OCI-LY7 (cell line): ENCODE results near the gene ST8SIA5. TPM values are rescaled to one million over a fixed set of nuclear protein-coding genes. Genes with fewer than 3 reads are reported as not detected.

ENCODE experiments used
- BruUV-seq: library from RNA; stranded (reverse); fragments of 400-500 nt; replicated peaks from 2 replicates; lab custom pipeline; 2021; lab: Mats Ljungman, UMichigan
- CTCF ChIA-PET: fragments of 300-600 bp; sonication (Branson Sonifier 250); formaldehyde crosslinking; loops from one replicate; lab custom pipeline; 2022; ENCODE audit warnings: antibody characterized with exemption; ENCODE audit not compliant: unreplicated experiment; lab: Charles Lee
- POLR2A ChIA-PET: fragments of 300-600 bp; sonication (Branson Sonifier 250); formaldehyde crosslinking; loops from one replicate; lab custom pipeline; 2022; ENCODE audit warnings: antibody characterized with exemption; lab: Charles Lee
- DNase-seq: peaks from one replicate; pipeline ENCODE4 v3.0.0-alpha.2; 2015; ENCODE audit warnings: low spot score
- H2AFZ ChIP-seq: fragments of 200-600 bp; sonication (generic), shearing (Covaris generic); 2 replicates; pipeline ENCODE4 v1.6.1; 2014; ENCODE audit warnings: mild to moderate bottlenecking, antibody characterized with exemption, low read length, moderate library complexity
- H3K27ac ChIP-seq: fragments of 200-600 bp; sonication (generic); 2 replicates; pipeline ENCODE4 v1.5.1; 2014; ENCODE audit warnings: mixed run types, low read depth, mild to moderate bottlenecking, moderate library complexity, low read length, inconsistent platforms; ENCODE audit not compliant: poor library complexity, severe bottlenecking
- H3K36me3 ChIP-seq: fragments of 200-600 bp; sonication (generic); 2 replicates; pipeline ENCODE4 v1.6.1; 2014; ENCODE audit warnings: mild to moderate bottlenecking, antibody characterized with exemption, low read length, moderate library complexity, mixed read lengths; ENCODE audit not compliant: insufficient read depth
- H3K4me1 ChIP-seq: fragments of 200-600 bp; sonication (generic); 2 replicates; pipeline ENCODE4 v1.5.1; 2014; ENCODE audit warnings: mild to moderate bottlenecking, low read length; ENCODE audit not compliant: insufficient read depth, poor library complexity, severe bottlenecking
- H3K4me2 ChIP-seq: fragments of 200-600 bp; sonication (generic); 2 replicates; pipeline ENCODE4 v1.6.1; 2014; ENCODE audit warnings: mild to moderate bottlenecking, low read length
- H3K4me3 ChIP-seq: fragments of 200-600 bp; sonication (generic); 2 replicates; pipeline ENCODE4 v1.5.1; 2014; ENCODE audit warnings: mild to moderate bottlenecking, low read depth, low read length; ENCODE audit not compliant: poor library complexity, severe bottlenecking
- H3K79me2 ChIP-seq: fragments of 200-600 bp; sonication (generic); 2 replicates; pipeline ENCODE4 v1.6.1; 2016; ENCODE audit warnings: low read depth, mild to moderate bottlenecking, low read length, moderate library complexity, mixed read lengths; ENCODE audit not compliant: insufficient read depth
- H3K9me2 ChIP-seq: fragments of 200-600 bp; sonication (generic); 2 replicates; pipeline ENCODE4 v1.6.1; 2016; ENCODE audit warnings: mild to moderate bottlenecking, low read length, mixed read lengths; ENCODE audit not compliant: insufficient read depth
- H3K9me3 ChIP-seq: fragments of 200-600 bp; sonication (generic); 2 replicates; pipeline ENCODE4 v1.6.1; 2014; ENCODE audit warnings: mild to moderate bottlenecking, mixed run types, low read length, mixed read lengths
- H4K20me1 ChIP-seq: fragments of 200-600 bp; sonication (generic); 2 replicates; pipeline ENCODE4 v1.6.1; 2014; ENCODE audit warnings: mild to moderate bottlenecking, antibody characterized with exemption, low read length, moderate library complexity, mixed read lengths; ENCODE audit not compliant: insufficient read depth
- CTCF ChIP-seq: fragments of 200-600 bp; sonication (generic); conservative IDR thresholded peaks from 2 replicates; pipeline ENCODE4 v1.5.1; 2014; ENCODE audit warnings: mild to moderate bottlenecking, antibody characterized with exemption, low read length, moderate library complexity, mixed read lengths
- EZH2phosphoT487 ChIP-seq: fragments of 200-600 bp; sonication (generic); IDR thresholded peaks from 2 replicates; pipeline ENCODE4 v1.6.1; 2018; ENCODE audit warnings: low read depth, borderline replicate concordance, mild to moderate bottlenecking, mixed run types, antibody characterized with exemption, low read length, moderate library complexity, mixed read lengths
- intact Hi-C: fragments of 100-400 bp; cut with micrococcal nuclease; formaldehyde crosslinking; loops from one replicate; pipeline ENCODE4 v1.10.0; 2022; ENCODE audit not compliant: unreplicated experiment
- total RNA-seq, 2 experiments: library from RNA; depleted of rRNA in 1 of 2; stranded (reverse); fragments of >200 nt in 1 of 2; shearing (Covaris generic) in 1 of 2; gene quantifications; 2 replicates each; pipeline ENCODE4 v1.2.3, GENCODE V29; 2014 to 2022

ST8SIA5 gene
- total RNA-seq, 2 experiments from 2014 or later, result 0.28 TPM; not detected in 1

- CTCF ChIA-PET, result no interaction called here
- intact Hi-C loops, result no loop called here
- no peak overlapping the region for H3K27ac ChIP-seq
- H3K4me3 ChIP-seq, result no peak overlapping the region
- no peaks in the 10 kb centered on the region for H3K9me3 ChIP-seq
- BruUV-seq, result no TSS peak
- TF ChIP-seq CTCF (no peak), EZH2phosphoT487 (no peak)
- no peak overlapping the region for H2AFZ ChIP-seq
- no peaks in the 10 kb centered on the region for H3K36me3 ChIP-seq
- no peaks in the 10 kb centered on the region for H3K79me2 ChIP-seq
- H4K20me1 ChIP-seq, result no peaks in the 10 kb centered on the region
- H3K9me2 ChIP-seq, result no peaks in the 10 kb centered on the region
- DNase-seq, result no peak
- POLR2A ChIA-PET, result no interaction called here
- no peaks in the 10 kb centered on the region for H3K4me1 ChIP-seq
- H3K4me2 ChIP-seq, result no peak overlapping the region
Measured at GRCh38 chr18:46625069-46625468, 131.8 kb downstream of the ST8SIA5 start.

GRCh38 chr18:46624127-46624526 is 132.7 kb downstream of the ST8SIA5 start:
- TF ChIP-seq CTCF, result no peak
- TF ChIP-seq EZH2phosphoT487, result no peak
- Histone ChIP-seq H3K36me3 (no peaks in the 10 kb centered on the region), H3K9me3 (no peaks in the 10 kb centered on the region), H3K4me1 (no peaks in the 10 kb centered on the region), H3K9me2 (no peaks in the 10 kb centered on the region), H3K4me2 (no peak overlapping the region), H3K4me3 (no peak overlapping the region), H3K79me2 (no peaks in the 10 kb centered on the region), H2AFZ (no peak overlapping the region), H4K20me1 (no peaks in the 10 kb centered on the region), H3K27ac (no peak overlapping the region)
- ChIA-PET POLR2A (no interaction called here), CTCF (no interaction called here)
- intact Hi-C loops, result no loop called here
- BruUV-seq, result no TSS peak
- no peak for DNase-seq

- no peak for DNase-seq
- H3K79me2 ChIP-seq, result no peaks in the 10 kb centered on the region
- H3K4me2 ChIP-seq, result no peak overlapping the region
- no peaks in the 10 kb centered on the region for H4K20me1 ChIP-seq
- ChIA-PET POLR2A (no interaction called here), CTCF (no interaction called here)
- no peaks in the 10 kb centered on the region for H3K4me1 ChIP-seq
- H3K27ac ChIP-seq, result no peak overlapping the region
- no peaks in the 10 kb centered on the region for H3K9me3 ChIP-seq
- H3K4me3 ChIP-seq, result no peak overlapping the region
- TF ChIP-seq EZH2phosphoT487 (no peak), CTCF (no peak)
- intact Hi-C loops, result no loop called here
- H3K36me3 ChIP-seq, result no peaks in the 10 kb centered on the region
- no TSS peak for BruUV-seq
- H2AFZ ChIP-seq, result no peak overlapping the region
- no peaks in the 10 kb centered on the region for H3K9me2 ChIP-seq
Measured at GRCh38 chr18:46623541-46623940, 133.3 kb downstream of the ST8SIA5 start.
